IMR-90 (cell line): ENCODE measurements around the gene NSA2. TPM values are rescaled to one million over a fixed set of nuclear protein-coding genes. Genes with fewer than 3 reads are reported as not detected.

ENCODE experiments used
- ATAC-seq: fragments of 200-7000 bp; cut with Tn5 transposase; 2 replicates; pipeline ENCODE4 v1.9.1; 2020; ENCODE audit warnings: low read depth, mild to moderate bottlenecking, moderate library complexity
- BruUV-seq: library from RNA; stranded (reverse); fragments of 400-500 nt; replicated peaks from 2 replicates; lab custom pipeline; 2021; lab: Mats Ljungman, UMichigan
- CTCF ChIA-PET: fragments of 300-600 bp; formaldehyde crosslinking; extraction: SDS; loops from one replicate; lab custom pipeline; 2021; ENCODE audit warnings: antibody characterized with exemption; lab: Yijun Ruan, JAX
- POLR2A ChIA-PET: fragments of 300-600 bp; sonication (Branson Sonifier 250); formaldehyde crosslinking; loops from one replicate; lab custom pipeline; 2022; ENCODE audit warnings: antibody characterized with exemption; ENCODE audit not compliant: unreplicated experiment; lab: Charles Lee
- DNase-seq: peaks from one replicate; pipeline ENCODE4 v3.0.0; 2013
- H2AFZ ChIP-seq: replicated peaks from 2 replicates; pipeline ENCODE3; 2013; ENCODE audit warnings: low read length, mild to moderate bottlenecking; ENCODE audit not compliant: poor library complexity
- H2AK5ac ChIP-seq: 2 replicates; pipeline ENCODE4 v1.6.1; 2013; ENCODE audit warnings: low read depth, low read length, inconsistent platforms
- H2AK9ac ChIP-seq: replicated peaks from 2 replicates; pipeline ENCODE3; 2013; ENCODE audit warnings: mild to moderate bottlenecking, low read depth, low read length, moderate library complexity; ENCODE audit not compliant: poor library complexity
- H2BK120ac ChIP-seq: 2 replicates; pipeline ENCODE4 v1.6.1; 2013; ENCODE audit warnings: low read depth, low read length, inconsistent platforms
- H2BK15ac ChIP-seq: 3 replicates; pipeline ENCODE4 v1.6.1; 2013; ENCODE audit warnings: low read depth, low read length, inconsistent platforms
- H2BK20ac ChIP-seq: 2 replicates; pipeline ENCODE4 v1.6.1; 2013; ENCODE audit warnings: low read depth, mild to moderate bottlenecking, inconsistent platforms, low read length, moderate library complexity
- H2BK5ac ChIP-seq: 2 replicates; pipeline ENCODE4 v1.6.1; 2013; ENCODE audit warnings: mild to moderate bottlenecking, low read depth, low read length, inconsistent platforms; ENCODE audit not compliant: poor library complexity, severe bottlenecking
- H3K14ac ChIP-seq: replicated peaks from 2 replicates; pipeline ENCODE4 v1.6.1; 2013; ENCODE audit warnings: low read depth, low read length, inconsistent platforms
- H3K18ac ChIP-seq: 2 replicates; pipeline ENCODE4 v1.6.1; 2013; ENCODE audit warnings: low read depth, low read length, control low read depth
- H3K23ac ChIP-seq: 2 replicates; pipeline ENCODE4 v1.6.1; 2013; ENCODE audit warnings: low read depth, low read length, inconsistent platforms
- H3K27ac ChIP-seq: 2 replicates; pipeline ENCODE4 v1.5.1; 2013; ENCODE audit warnings: mild to moderate bottlenecking, control low read depth, low read length; ENCODE audit not compliant: insufficient read depth
- H3K27me3 ChIP-seq: 2 replicates; pipeline ENCODE4 v1.6.1; 2013; ENCODE audit warnings: low read length; ENCODE audit not compliant: control insufficient read depth, insufficient read depth
- H3K36me3 ChIP-seq: 2 replicates; pipeline ENCODE4 v1.6.1; 2013; ENCODE audit warnings: low read length, mixed read lengths; ENCODE audit not compliant: control insufficient read depth, insufficient read depth
- H3K4ac ChIP-seq: 2 replicates; pipeline ENCODE4 v1.6.1; 2013; ENCODE audit warnings: low read depth, low read length, inconsistent platforms
- H3K4me1 ChIP-seq: 2 replicates; pipeline ENCODE4 v1.6.1; 2013; ENCODE audit warnings: low read length, mixed read lengths; ENCODE audit not compliant: control insufficient read depth, insufficient read depth
- H3K4me2 ChIP-seq: 2 replicates; pipeline ENCODE4 v1.6.1; 2013; ENCODE audit warnings: low read depth, mild to moderate bottlenecking, control low read depth, low read length, moderate library complexity
- H3K4me3 ChIP-seq: 2 replicates; pipeline ENCODE4 v1.5.1; 2013; ENCODE audit warnings: low read depth, mild to moderate bottlenecking, control low read depth, low read length, moderate library complexity; ENCODE audit not compliant: insufficient read depth
- H3K56ac ChIP-seq: 2 replicates; pipeline ENCODE4 v1.6.1; 2013; ENCODE audit warnings: low read length, inconsistent platforms; ENCODE audit not compliant: insufficient read depth; ENCODE audit errors: extremely low read depth
- H3K79me1 ChIP-seq, 2 experiments: 2 replicates each; pipeline ENCODE4 v1.6.1; 2013; ENCODE audit warnings: low read length in 2 of 2, inconsistent platforms in 1 of 2, low read depth in 1 of 2
- H3K9ac ChIP-seq: 2 replicates; pipeline ENCODE4 v1.6.1; 2013; ENCODE audit warnings: low read depth, low read length, control low read depth
- H3K9me1 ChIP-seq: 2 replicates; pipeline ENCODE4 v1.6.1; 2013; ENCODE audit warnings: low read length, inconsistent platforms; ENCODE audit not compliant: insufficient read depth
- H3K9me3 ChIP-seq: 2 replicates; pipeline ENCODE4 v1.6.1; 2013; ENCODE audit warnings: low read length; ENCODE audit not compliant: control insufficient read depth, insufficient read depth
- H4K20me1 ChIP-seq: 2 replicates; pipeline ENCODE4 v1.6.1; 2013; ENCODE audit warnings: low read length, inconsistent platforms; ENCODE audit not compliant: insufficient read depth
- H4K5ac ChIP-seq: 2 replicates; pipeline ENCODE4 v1.6.1; 2013; ENCODE audit warnings: mild to moderate bottlenecking, low read depth, low read length, control low read depth
- H4K8ac ChIP-seq, 2 experiments: 2 replicates each; pipeline ENCODE4 v1.6.1; 2013; ENCODE audit warnings: low read depth in 2 of 2, low read length in 2 of 2, control low read depth in 1 of 2, inconsistent platforms in 1 of 2
- H4K91ac ChIP-seq: 2 replicates; pipeline ENCODE4 v1.6.1; 2013; ENCODE audit warnings: low read depth, low read length, inconsistent platforms; ENCODE audit not compliant: insufficient read depth
- BHLHE40 ChIP-seq: fragments of 150-350 bp; IDR thresholded peaks from 2 replicates; pipeline ENCODE4 v1.6.1; 2016; ENCODE audit warnings: mild to moderate bottlenecking, low read depth, low read length
- CEBPB ChIP-seq: IDR thresholded peaks from 2 replicates; pipeline ENCODE4 v1.6.1; 2012; ENCODE audit warnings: low read depth, low read length, improper control_type of control experiment
- CHD1 ChIP-seq: IDR thresholded peaks from 2 replicates; pipeline ENCODE4 v1.6.1; 2012; ENCODE audit warnings: low read depth, low read length, improper control_type of control experiment
- FOS ChIP-seq: fragments of 150-350 bp; IDR thresholded peaks from 2 replicates; pipeline ENCODE4 v1.6.1; 2016; ENCODE audit warnings: low read depth, low read length
- MAFK ChIP-seq: IDR thresholded peaks from 2 replicates; pipeline ENCODE4 v1.6.1; 2012; ENCODE audit warnings: low read depth, low read length, improper control_type of control experiment
- MAZ ChIP-seq: IDR thresholded peaks from 2 replicates; pipeline ENCODE4 v1.6.1; 2012; ENCODE audit warnings: low read depth, mild to moderate bottlenecking, low read length, improper control_type of control experiment, moderate library complexity, borderline replicate concordance
- MXI1 ChIP-seq: IDR thresholded peaks from 2 replicates; pipeline ENCODE4 v1.6.1; 2012; ENCODE audit warnings: low read depth, mild to moderate bottlenecking, low read length, moderate library complexity, borderline replicate concordance
- NFE2L2 ChIP-seq: fragments of 150-350 bp; IDR thresholded peaks from 2 replicates; pipeline ENCODE4 v1.6.1; 2016; ENCODE audit warnings: low read depth, mild to moderate bottlenecking, low read length
- POLR2A ChIP-seq: IDR thresholded peaks from 2 replicates; pipeline ENCODE4 v1.6.1; 2012; ENCODE audit warnings: mild to moderate bottlenecking, low read depth, low read length
- RAD21 ChIP-seq: IDR thresholded peaks from 2 replicates; pipeline ENCODE4 v1.6.1; 2012; ENCODE audit warnings: low read length, improper control_type of control experiment
- RCOR1 ChIP-seq: IDR thresholded peaks from 2 replicates; pipeline ENCODE4 v1.6.1; 2012; ENCODE audit warnings: mild to moderate bottlenecking, low read length, improper control_type of control experiment; ENCODE audit not compliant: insufficient replicate concordance
- RFX5 ChIP-seq: IDR thresholded peaks from 2 replicates; pipeline ENCODE4 v1.8.0; 2012; ENCODE audit warnings: low read depth, mild to moderate bottlenecking, low read length, moderate library complexity
- SMC3 ChIP-seq: fragments of 150-350 bp; IDR thresholded peaks from 2 replicates; pipeline ENCODE4 v1.6.1; 2016; ENCODE audit warnings: low read depth, mild to moderate bottlenecking, antibody characterized with exemption, low read length, moderate library complexity
- WGBS, 2 experiments: methylation state at CpG; one replicate each; pipeline versions ENCODE4 v1.1.5 to v1.1.7; 2013; ENCODE audit warnings: missing lambda C conversion rate in 2 of 2; ENCODE audit not compliant: insufficient read length in 1 of 2; ENCODE audit errors: extremely low coverage in 2 of 2; 5-methylcytosine and 5-hydroxymethylcytosine counted together
- dilution Hi-C: fragments of 300-500 bp; cut with HindIII; formaldehyde crosslinking; loops from one replicate; pipeline ENCODE4 v1.14.3; 2018; ENCODE audit warnings: low sequenced_read_pairs; ENCODE audit not compliant: unreplicated experiment
- in situ Hi-C: fragments of 300-500 bp; cut with MboI; formaldehyde crosslinking; loops from 3 replicates; pipeline ENCODE4 v1.14.3; 2019; ENCODE audit warnings: low sequenced_read_pairs, inconsistent platforms, mixed read lengths
- intact Hi-C: fragments of 100-400 bp; cut with micrococcal nuclease; formaldehyde crosslinking; loops from 2 replicates; pipeline ENCODE4 v1.10.0; 2022
- polyA plus RNA-seq, 3 experiments: library from polyadenylated mRNA; depleted of rRNA; stranded (reverse); fragments of >200 nt; gene quantifications; 2 replicates each; pipeline ENCODE4 v1.2.3, GENCODE V29; 2012; ENCODE audit warnings: low replicate concordance in 1 of 3
- total RNA-seq: library from RNA; depleted of rRNA; stranded (reverse); fragments of >200 nt; gene quantifications from 2 replicates; pipeline ENCODE4 v1.2.3, GENCODE V29; 2012
- TF ChIP-seq, protein P1 (sequence below): fragments of 150-350 bp; IDR thresholded peaks from 2 replicates; pipeline ENCODE4 v1.6.1; 2016; ENCODE audit warnings: low read depth, mild to moderate bottlenecking, low read length, moderate library complexity, borderline replicate concordance
- TF ChIP-seq, protein P2 (sequence below): fragments of 150-350 bp; IDR thresholded peaks from 2 replicates; pipeline ENCODE4 v1.6.1; 2017; ENCODE audit warnings: mild to moderate bottlenecking, antibody characterized with exemption, low read length, low read depth
- TF ChIP-seq, protein P3 (sequence below): conservative IDR thresholded peaks from 2 replicates; pipeline ENCODE4 v1.5.1; 2012; ENCODE audit warnings: mild to moderate bottlenecking, low read depth, low read length, improper control_type of control experiment

The NSA2 gene
- total and polyA plus RNA-seq, 2 of the 4 experiments (the other 2 are of a cell fraction), result 5.4 to 33.9 TPM

DNA sequence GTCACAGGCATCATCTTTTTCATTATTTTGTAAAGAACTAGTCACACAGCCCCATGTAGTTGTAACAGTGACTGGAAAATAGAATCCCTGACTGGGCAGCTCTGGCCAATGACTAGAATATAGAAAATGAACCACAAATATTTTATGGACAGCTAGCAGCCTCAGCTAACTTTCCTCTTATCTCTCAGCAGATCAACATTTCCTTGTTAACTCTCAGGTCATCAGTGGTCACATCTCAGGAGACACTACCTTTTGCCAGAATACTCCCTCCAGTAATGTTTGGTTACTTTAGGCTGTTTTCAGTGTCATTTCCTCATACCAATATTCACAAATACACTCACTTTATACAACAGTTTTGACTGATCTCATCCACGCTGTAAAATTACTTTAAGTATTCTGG is 55.2 kb downstream of the NSA2 start:
- no peak overlapping the region for H3K14ac ChIP-seq
- no peak overlapping the region for H2AK9ac ChIP-seq
- H3K18ac ChIP-seq, result no peak overlapping the region
- no peak overlapping the region for H3K9ac ChIP-seq
- no TSS peak for BruUV-seq
- H3K9me3 ChIP-seq, result no peaks in the 10 kb centered on the region
- H4K20me1 ChIP-seq, result no peaks in the 10 kb centered on the region
- 71% methylated on average over 1 of the region's 1 CpG; no CpG with 5 or more reads in 1 of the 2 experiments for WGBS, 2 experiments
- no peak overlapping the region for H3K4me2 ChIP-seq
- no peaks in the 10 kb centered on the region for H3K4me1 ChIP-seq
- no peak overlapping the region for H3K23ac ChIP-seq
- H2BK5ac ChIP-seq, result no peak overlapping the region
- ATAC-seq (no peak), DNase-seq (no peak)
- H3K27me3 ChIP-seq, result peaks cover 5% of the 10 kb centered on the region; the same call in 1 of the 2 replicates
- no peak overlapping the region for H2AK5ac ChIP-seq
- in situ Hi-C loops, result no loop called here
- dilution Hi-C loops, result no loop called here
- CTCF ChIA-PET, result no interaction called here
- H2BK15ac ChIP-seq, result no peak overlapping the region
- H4K8ac ChIP-seq, result no peak overlapping the region
- H3K27ac ChIP-seq, result no peak overlapping the region
- no peak overlapping the region for H2BK20ac ChIP-seq
- H3K4ac ChIP-seq, result no peak overlapping the region
- POLR2A ChIA-PET, result no interaction called here
- intact Hi-C loops, result no loop called here
- no peak overlapping the region for H2AFZ ChIP-seq
- H3K79me1 ChIP-seq, result no peaks in the 10 kb centered on the region
- no peak overlapping the region for H3K56ac ChIP-seq
- no peak overlapping the region for H3K4me3 ChIP-seq
- no peak overlapping the region for H2BK120ac ChIP-seq
- no peak overlapping the region for H4K91ac ChIP-seq
- TF ChIP-seq MAZ (no peak), CEBPB (no peak), SMC3 (no peak), RCOR1 (no peak), FOS (no peak), RFX5 (no peak), MXI1 (no peak), POLR2A (no peak), MAFK (no peak), RAD21 (no peak), CHD1 (no peak), BHLHE40 (no peak), NFE2L2 (no peak)
- TF ChIP-seq, protein P1, sequence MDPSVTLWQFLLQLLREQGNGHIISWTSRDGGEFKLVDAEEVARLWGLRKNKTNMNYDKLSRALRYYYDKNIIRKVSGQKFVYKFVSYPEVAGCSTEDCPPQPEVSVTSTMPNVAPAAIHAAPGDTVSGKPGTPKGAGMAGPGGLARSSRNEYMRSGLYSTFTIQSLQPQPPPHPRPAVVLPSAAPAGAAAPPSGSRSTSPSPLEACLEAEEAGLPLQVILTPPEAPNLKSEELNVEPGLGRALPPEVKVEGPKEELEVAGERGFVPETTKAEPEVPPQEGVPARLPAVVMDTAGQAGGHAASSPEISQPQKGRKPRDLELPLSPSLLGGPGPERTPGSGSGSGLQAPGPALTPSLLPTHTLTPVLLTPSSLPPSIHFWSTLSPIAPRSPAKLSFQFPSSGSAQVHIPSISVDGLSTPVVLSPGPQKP, result no peak
- TF ChIP-seq, protein P2, sequence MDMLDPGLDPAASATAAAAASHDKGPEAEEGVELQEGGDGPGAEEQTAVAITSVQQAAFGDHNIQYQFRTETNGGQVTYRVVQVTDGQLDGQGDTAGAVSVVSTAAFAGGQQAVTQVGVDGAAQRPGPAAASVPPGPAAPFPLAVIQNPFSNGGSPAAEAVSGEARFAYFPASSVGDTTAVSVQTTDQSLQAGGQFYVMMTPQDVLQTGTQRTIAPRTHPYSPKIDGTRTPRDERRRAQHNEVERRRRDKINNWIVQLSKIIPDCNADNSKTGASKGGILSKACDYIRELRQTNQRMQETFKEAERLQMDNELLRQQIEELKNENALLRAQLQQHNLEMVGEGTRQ, result no peak
- TF ChIP-seq, protein P3, sequence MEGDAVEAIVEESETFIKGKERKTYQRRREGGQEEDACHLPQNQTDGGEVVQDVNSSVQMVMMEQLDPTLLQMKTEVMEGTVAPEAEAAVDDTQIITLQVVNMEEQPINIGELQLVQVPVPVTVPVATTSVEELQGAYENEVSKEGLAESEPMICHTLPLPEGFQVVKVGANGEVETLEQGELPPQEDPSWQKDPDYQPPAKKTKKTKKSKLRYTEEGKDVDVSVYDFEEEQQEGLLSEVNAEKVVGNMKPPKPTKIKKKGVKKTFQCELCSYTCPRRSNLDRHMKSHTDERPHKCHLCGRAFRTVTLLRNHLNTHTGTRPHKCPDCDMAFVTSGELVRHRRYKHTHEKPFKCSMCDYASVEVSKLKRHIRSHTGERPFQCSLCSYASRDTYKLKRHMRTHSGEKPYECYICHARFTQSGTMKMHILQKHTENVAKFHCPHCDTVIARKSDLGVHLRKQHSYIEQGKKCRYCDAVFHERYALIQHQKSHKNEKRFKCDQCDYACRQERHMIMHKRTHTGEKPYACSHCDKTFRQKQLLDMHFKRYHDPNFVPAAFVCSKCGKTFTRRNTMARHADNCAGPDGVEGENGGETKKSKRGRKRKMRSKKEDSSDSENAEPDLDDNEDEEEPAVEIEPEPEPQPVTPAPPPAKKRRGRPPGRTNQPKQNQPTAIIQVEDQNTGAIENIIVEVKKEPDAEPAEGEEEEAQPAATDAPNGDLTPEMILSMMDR, result no peak
- H4K5ac ChIP-seq, result no peak overlapping the region
- H3K36me3 ChIP-seq, result no peaks in the 10 kb centered on the region
- H3K9me1 ChIP-seq, result no peaks in the 10 kb centered on the region
